HepG2 (cell line): ENCODE data around the gene NLRP13. TPM values are rescaled to one million over a fixed set of nuclear protein-coding genes. Genes with fewer than 3 reads are reported as not detected.

ENCODE experiments used
- ATAC-seq: fragments of 200-7000 bp; cut with Tn5 transposase; 3 replicates; pipeline ENCODE4 v1.9.1; 2020; ENCODE audit warnings: mild to moderate bottlenecking, moderate library complexity
- BruUV-seq: library from RNA; stranded (reverse); fragments of 400-500 nt; replicated peaks from 2 replicates; lab custom pipeline; 2021; lab: Mats Ljungman, UMichigan
- CTCF ChIA-PET: fragments of 300-600 bp; formaldehyde crosslinking; extraction: SDS; loops from one replicate; lab custom pipeline; 2021; ENCODE audit warnings: low total read pairs, inconsistent platforms, low intra/inter-chr PET ratio; lab: Yijun Ruan, JAX
- POLR2A ChIA-PET: fragments of 350-600 bp; sonication (Branson Sonifier 250); formaldehyde crosslinking; loops from one replicate; lab custom pipeline; 2020; ENCODE audit warnings: antibody characterized with exemption, inconsistent platforms; lab: Yijun Ruan, JAX
- DNase-seq: peaks from one replicate; pipeline ENCODE4 v3.0.0-alpha.2; 2015; ENCODE audit warnings: low spot score
- FAIRE-seq: peaks from 3 replicates; lab custom pipeline; 2011; peaks lifted over from hg19 to GRCh38; lab: Jason Lieb, UNC
- H2AFZ ChIP-seq: one replicate; pipeline ENCODE4 v1.6.1; 2011; ENCODE audit warnings: low read length, inconsistent platforms
- H3K27ac ChIP-seq: fragments of 300-600 bp; 3 replicates; pipeline ENCODE4 v1.8.0; 2011; ENCODE audit warnings: mixed run types, mild to moderate bottlenecking, mixed read lengths, low read length, inconsistent platforms; ENCODE audit not compliant: insufficient read depth; ENCODE audit errors: extremely low read length
- H3K27me3 ChIP-seq, 2 experiments: fragments of 200-600 bp in 1 of 2; 2 replicates in 1 of 2; 3 replicates in 1 of 2; pipeline versions ENCODE4 v1.6.0 to v1.8.0; 2011; ENCODE audit warnings: low read length in 2 of 2, mild to moderate bottlenecking in 2 of 2, moderate library complexity in 2 of 2, inconsistent platforms in 1 of 2; ENCODE audit not compliant: insufficient read depth in 2 of 2, control insufficient read depth in 1 of 2
- H3K36me3 ChIP-seq, 2 experiments: fragments of 200-600 bp in 1 of 2; replicated peaks in 1 of 2; 2 replicates in 1 of 2; 3 replicates in 1 of 2; pipeline versions ENCODE4 v1.5.1 to v1.8.0; 2011; ENCODE audit warnings: low read length in 2 of 2, inconsistent platforms in 1 of 2; ENCODE audit not compliant: insufficient read depth in 2 of 2, control insufficient read depth in 1 of 2
- H3K4me1 ChIP-seq: 2 replicates; pipeline ENCODE4 v1.5.1; 2012; ENCODE audit warnings: low read length, inconsistent platforms; ENCODE audit not compliant: insufficient read depth
- H3K4me2 ChIP-seq: 2 replicates; pipeline ENCODE4 v1.6.0; 2011; ENCODE audit warnings: low read depth, low read length, inconsistent platforms
- H3K4me3 ChIP-seq, 3 experiments: fragments of 200-600 bp in 1 of 3; sonication (generic), shearing (Covaris generic) in 1 of 3; replicated peaks in 1 of 3; 2 replicates each; pipeline ENCODE4 v1.5.1; 2011 to 2016; ENCODE audit warnings: low read length in 3 of 3, inconsistent platforms in 2 of 3, low read depth in 2 of 3, mild to moderate bottlenecking in 2 of 3, control low read depth in 1 of 3, mixed read lengths in 1 of 3; ENCODE audit not compliant: insufficient read depth in 1 of 3
- H3K79me2 ChIP-seq: one replicate; pipeline ENCODE4 v1.6.1; 2011; ENCODE audit warnings: low read length, inconsistent platforms; ENCODE audit not compliant: insufficient read depth
- H3K9ac ChIP-seq: 2 replicates; pipeline ENCODE4 v1.6.0; 2011; ENCODE audit warnings: mild to moderate bottlenecking, low read depth, low read length, inconsistent platforms; ENCODE audit not compliant: insufficient read depth
- H3K9me3 ChIP-seq: 2 replicates; pipeline ENCODE4 v1.5.1; 2012; ENCODE audit warnings: mild to moderate bottlenecking, low read length
- H4K20me1 ChIP-seq: 2 replicates; pipeline ENCODE4 v1.6.0; 2011; ENCODE audit warnings: inconsistent platforms, mild to moderate bottlenecking, low read length, moderate library complexity; ENCODE audit not compliant: insufficient read depth
- BHLHE40 ChIP-seq: IDR thresholded peaks from 2 replicates; pipeline ENCODE4 v1.6.1; 2011; ENCODE audit warnings: low read length, improper control_type of control experiment
- DMAP1 ChIP-seq: IDR thresholded peaks from 2 replicates; pipeline ENCODE4 v1.6.1; 2016
- GPN1 ChIP-seq: sonication (generic); formaldehyde crosslinking; IDR thresholded peaks from 2 replicates; pipeline ENCODE4 v1.5.1; 2020; ENCODE audit warnings: missing genetic modification reagents, borderline replicate concordance
- HOXA5 ChIP-seq: sonication (generic); formaldehyde crosslinking; IDR thresholded peaks from 2 replicates; pipeline ENCODE4 v1.4.0; 2020; ENCODE audit warnings: missing genetic modification reagents
- NFIB ChIP-seq: sonication (generic); formaldehyde crosslinking; IDR thresholded peaks from 2 replicates; pipeline ENCODE4 v1.9.0; 2021; ENCODE audit warnings: missing genetic modification reagents, mild to moderate bottlenecking, borderline replicate concordance
- POGZ ChIP-seq: sonication (generic); formaldehyde crosslinking; IDR thresholded peaks from 2 replicates; pipeline ENCODE4 v1.4.0; 2020; ENCODE audit warnings: mild to moderate bottlenecking, missing genetic modification reagents
- POLR2G ChIP-seq: fragments of 200-400 bp; formaldehyde crosslinking; IDR thresholded peaks from 2 replicates; pipeline ENCODE4 v1.6.1; 2018; ENCODE audit warnings: mild to moderate bottlenecking, low read depth, low read length, moderate library complexity
- SALL1 ChIP-seq: sonication (generic); formaldehyde crosslinking; IDR thresholded peaks from 2 replicates; pipeline ENCODE4 v1.8.0; 2022; ENCODE audit warnings: mild to moderate bottlenecking, missing genetic modification reagents
- SNAPC2 ChIP-seq: sonication (generic); formaldehyde crosslinking; IDR thresholded peaks from 2 replicates; pipeline ENCODE4 v1.8.1; 2022; ENCODE audit warnings: mild to moderate bottlenecking, missing genetic modification reagents
- STAT6 ChIP-seq: sonication (generic); formaldehyde crosslinking; IDR thresholded peaks from 2 replicates; pipeline ENCODE4 v1.4.0; 2020; ENCODE audit warnings: missing genetic modification reagents, mild to moderate bottlenecking, borderline replicate concordance
- YY1 ChIP-seq: IDR thresholded peaks from 2 replicates; pipeline ENCODE4 v1.6.1; 2011; ENCODE audit warnings: low read length, low read depth, moderate library complexity, mild to moderate bottlenecking; ENCODE audit not compliant: insufficient read depth, insufficient replicate concordance
- ZNF232 ChIP-seq: sonication (generic); formaldehyde crosslinking; IDR thresholded peaks from 2 replicates; pipeline ENCODE4 v1.4.0; 2020; ENCODE audit warnings: missing genetic modification reagents, borderline replicate concordance
- ZNF570 ChIP-seq: sonication (generic); formaldehyde crosslinking; IDR thresholded peaks from 2 replicates; pipeline ENCODE4 v1.4.0; 2020; ENCODE audit warnings: mild to moderate bottlenecking, missing genetic modification reagents, borderline replicate concordance
- ZNF740 ChIP-seq: sonication (generic); formaldehyde crosslinking; IDR thresholded peaks from 2 replicates; pipeline ENCODE4 v1.4.0; 2020; ENCODE audit warnings: missing genetic modification reagents
- ZXDC ChIP-seq: sonication (generic); formaldehyde crosslinking; IDR thresholded peaks from 2 replicates; pipeline ENCODE4 v1.5.0; 2020; ENCODE audit warnings: mild to moderate bottlenecking, missing genetic modification reagents
- WGBS: methylation state at CpG from one replicate; pipeline ENCODE4 v1.1.6; 2017; ENCODE audit warnings: low lambda C conversion rate; 5-methylcytosine and 5-hydroxymethylcytosine counted together
- in situ Hi-C: cut with HindIII; loops from 2 replicates; pipeline ENCODE4 v1.10.0; 2017; ENCODE audit warnings: low pct_unique_long_range_greater_than_20kb; ENCODE audit not compliant: extremely low pct_ligation_motif_present
- intact Hi-C: fragments of 100-400 bp; cut with micrococcal nuclease; formaldehyde crosslinking; loops from one replicate; pipeline ENCODE4 v1.10.0; 2022; ENCODE audit not compliant: unreplicated experiment
- polyA plus RNA-seq, 8 experiments: library from polyadenylated mRNA; depleted of rRNA in 3 of 8; stranded (reverse) in 7 of 8; unstranded in 1 of 8; fragments of >200 nt; fragmentation: Illumina TruSeq in 4 of 8; extraction: Trizol in 4 of 8; gene quantifications; 2 replicates each; pipeline versions ENCODE4 v1.2.1 to v1.2.3, GENCODE V29; 2011 to 2016; ENCODE audit warnings: low read depth in 4 of 8, missing spikeins in 1 of 8, mixed read lengths in 1 of 8; ENCODE audit not compliant: insufficient read depth in 1 of 8
- total RNA-seq, 5 experiments: library from RNA; depleted of rRNA; stranded (reverse); fragments of >200 nt; fragmentation: Illumina TruSeq; extraction: Trizol; gene quantifications; 2 replicates each; pipeline ENCODE4 v1.2.3, GENCODE V29; 2016; ENCODE audit warnings: low read depth in 1 of 5

NLRP13 gene
- total and polyA plus RNA-seq, 2 of the 13 experiments (the other 11 are each of a cell fraction or from before 2014, with no cell fraction given) = not detected

GRCh38 chr19:55962186-55962585 lies 30.1 kb upstream of the NLRP13 start:
- no peak for FAIRE-seq
- intact Hi-C loops = no loop called here

More at GRCh38 chr19:55962186-55962585, 30.1 kb upstream of the NLRP13 start:
- H4K20me1 ChIP-seq = no peaks in the 10 kb centered on the region
- POLR2A ChIA-PET = no interaction called here
- WGBS = 37% methylated on average over 9 of the region's 10 CpGs
- no peak for DNase-seq
- no peaks in the 10 kb centered on the region for H3K9me3 ChIP-seq
- in situ Hi-C loops = no loop called here
- H3K27me3 ChIP-seq = peaks cover 1 to 9% of the 10 kb centered on the region in 2 experiments; a peak in 2 of 5 replicates
- no TSS peak for BruUV-seq
- no peak overlapping the region for H3K9ac ChIP-seq
- H3K36me3 ChIP-seq = no peaks in the 10 kb centered on the region
- H3K4me2 ChIP-seq = no peak overlapping the region
- CTCF ChIA-PET = no interaction called here
- TF ChIP-seq ZNF740 (CRISPR knock-in tag) (no peak), DMAP1 (no peak), STAT6 (CRISPR knock-in tag) (no peak), SNAPC2 (CRISPR knock-in tag) (no peak), GPN1 (CRISPR knock-in tag) (no peak), BHLHE40 (no peak), SALL1 (CRISPR knock-in tag) (no peak), ZNF570 (CRISPR knock-in tag) (no peak), YY1 (no peak), POGZ (CRISPR knock-in tag) (no peak), POLR2G (no peak), ZXDC (CRISPR knock-in tag) (no peak), ZNF232 (CRISPR knock-in tag) (no peak), NFIB (CRISPR knock-in tag) (no peak), HOXA5 (CRISPR knock-in tag) (no peak)
- no peak overlapping the region for H3K4me3 ChIP-seq
- H2AFZ ChIP-seq = no peak overlapping the region
- no peak for ATAC-seq
- no peaks in the 10 kb centered on the region for H3K79me2 ChIP-seq
- no peak overlapping the region for H3K27ac ChIP-seq
- no peaks in the 10 kb centered on the region for H3K4me1 ChIP-seq
